ENCODE measurements around the gene LAMP5. TPM values are rescaled to one million over a fixed set of nuclear protein-coding genes. Genes with fewer than 3 reads are reported as not detected.

Gene LAMP5
- total and polyA plus RNA-seq, 2 experiments from 2014 or later = 0.89 to 1.9 TPM

- no peak overlapping the region for H3K27ac ChIP-seq
- no peak for DNase-seq (ENCODE audit: low read depth in 1 of 2, low spot score in 1 of 2)
- H3K27me3 ChIP-seq = peaks cover 91% of the 10 kb centered on the region
- H3K4me1 ChIP-seq (ENCODE audit: low read depth) = peaks cover 13% of the 10 kb centered on the region
- H3K4me3 ChIP-seq = no peak overlapping the region
- no peaks in the 10 kb centered on the region for H3K9me3 ChIP-seq (ENCODE audit: low read depth)
- no peaks in the 10 kb centered on the region for H3K36me3 ChIP-seq
- TF ChIP-seq CTCF (IDR thresholded peaks at IDR 0.05; ENCODE audit: low read depth, low read length) = no peak
These were observed 3.1 kb downstream of the LAMP5 start for GRCh38 chr20:9517297-9518162.

GRCh38 chr20:9518576-9519175 lies 4.3 kb downstream of the LAMP5 start:
- Histone ChIP-seq H3K36me3 (no peaks in the 10 kb centered on the region), H3K4me3 (no peak overlapping the region), H3K27ac (no peak overlapping the region), H3K27me3 (peaks cover 80% of the 10 kb centered on the region), H3K4me1 (ENCODE audit: low read depth) (peaks cover 13% of the 10 kb centered on the region), H3K9me3 (ENCODE audit: low read depth) (no peaks in the 10 kb centered on the region)
- no peak for DNase-seq (ENCODE audit: low read depth in 1 of 2, low spot score in 1 of 2)
- TF ChIP-seq CTCF (IDR thresholded peaks at IDR 0.05; ENCODE audit: low read depth, low read length) = no peak

- Histone ChIP-seq H3K27me3 (peaks cover 65% of the 10 kb centered on the region), H3K4me3 (no peak overlapping the region), H3K36me3 (no peaks in the 10 kb centered on the region), H3K9me3 (ENCODE audit: low read depth) (no peaks in the 10 kb centered on the region), H3K27ac (no peak overlapping the region), H3K4me1 (ENCODE audit: low read depth) (peaks cover 11% of the 10 kb centered on the region)
- DNase-seq (ENCODE audit: low read depth in 1 of 2, low spot score in 1 of 2) = no peak
- no peak for TF ChIP-seq CTCF (IDR thresholded peaks at IDR 0.05; ENCODE audit: low read depth, low read length)
These were observed 5.7 kb downstream of the LAMP5 start for GRCh38 chr20:9520086-9520485.

GRCh38 chr20:9523636-9524035 lies 9.2 kb downstream of the LAMP5 start:
- no peak for DNase-seq (ENCODE audit: low read depth in 1 of 2, low spot score in 1 of 2)
- peaks cover 30% of the 10 kb centered on the region for H3K27me3 ChIP-seq
- no peaks in the 10 kb centered on the region for H3K36me3 ChIP-seq
- TF ChIP-seq CTCF (IDR thresholded peaks at IDR 0.05; ENCODE audit: low read depth, low read length) = no peak
- H3K4me1 ChIP-seq (ENCODE audit: low read depth) = no peaks in the 10 kb centered on the region
- H3K4me3 ChIP-seq = no peak overlapping the region
- H3K9me3 ChIP-seq (ENCODE audit: low read depth) = no peaks in the 10 kb centered on the region
- no peak overlapping the region for H3K27ac ChIP-seq

- no peaks in the 10 kb centered on the region for H3K9me3 ChIP-seq (ENCODE audit: low read depth)
- no peaks in the 10 kb centered on the region for H3K36me3 ChIP-seq
- no peak overlapping the region for H3K4me3 ChIP-seq
- no peak overlapping the region for H3K27ac ChIP-seq
- no peak for TF ChIP-seq CTCF (IDR thresholded peaks at IDR 0.05; ENCODE audit: low read depth, low read length)
- no peak for DNase-seq (ENCODE audit: low read depth in 1 of 2, low spot score in 1 of 2)
- peaks cover 10% of the 10 kb centered on the region for H3K4me1 ChIP-seq (ENCODE audit: low read depth)
- H3K27me3 ChIP-seq = no peaks in the 10 kb centered on the region
These were observed 17.2 kb downstream of the LAMP5 start for GRCh38 chr20:9531581-9531980.

Data from cardiac muscle cell (in vitro differentiated cells and primary cell).